HL-60 (cell line): Measurements from ENCODE around the gene MAOA.

Source experiments
- DNase-seq, 2 experiments: peaks; one replicate each; pipeline ENCODE4 v3.0.0-alpha.2; 2010 to 2020; ENCODE audit warnings: low read depth in 1 of 2, low spot score in 1 of 2
- H3K27ac ChIP-seq: fragments of 250-450 bp; sonication (Bioruptor Pico); replicated peaks from 2 replicates; pipeline ENCODE4 v1.5.1; 2020; ENCODE audit warnings: mild to moderate bottlenecking, moderate library complexity
- H3K27me3 ChIP-seq: fragments of 250-450 bp; sonication (Bioruptor Pico); 2 replicates; pipeline ENCODE4 v1.5.1; 2021; ENCODE audit warnings: mild to moderate bottlenecking, moderate library complexity; ENCODE audit not compliant: insufficient read depth, poor library complexity, severe bottlenecking
- H3K4me3 ChIP-seq: replicated peaks from 2 replicates; pipeline ENCODE4 v1.5.1; 2011; ENCODE audit warnings: mild to moderate bottlenecking, control low read depth, low read length; ENCODE audit not compliant: insufficient read depth
- CTCF ChIP-seq: IDR thresholded peaks from one replicate; pipeline ENCODE4 v1.5.1; 2011; ENCODE audit warnings: low read length, control low read depth, inconsistent platforms; ENCODE audit not compliant: insufficient read depth
- GABPA ChIP-seq: IDR thresholded peaks from 2 replicates; pipeline ENCODE4 v1.6.1; 2012; ENCODE audit warnings: low read depth
- POLR2AphosphoS5 ChIP-seq: IDR thresholded peaks from 2 replicates; pipeline ENCODE4 v1.6.1; 2012; ENCODE audit warnings: low read depth
- REST ChIP-seq: IDR thresholded peaks from 2 replicates; pipeline ENCODE4 v1.6.1; 2012; ENCODE audit warnings: low read depth; ENCODE audit not compliant: insufficient replicate concordance
- SPI1 ChIP-seq: IDR thresholded peaks from 2 replicates; pipeline ENCODE4 v1.6.1; 2012; ENCODE audit warnings: low read depth, mild to moderate bottlenecking, borderline replicate concordance

Gene MAOA

GRCh38 chrX:43688586-43688985 lies 32.5 kb downstream of the MAOA start:
- Histone ChIP-seq H3K4me3 (no peak overlapping the region), H3K27me3 (no peaks in the 10 kb centered on the region), H3K27ac (no peak overlapping the region)
- DNase-seq: no peak
- TF ChIP-seq CTCF: no peak
- no peak for TF ChIP-seq GABPA
- no peak for TF ChIP-seq REST
- TF ChIP-seq SPI1: no peak
- TF ChIP-seq POLR2AphosphoS5: no peak

- H3K27me3 ChIP-seq: no peaks in the 10 kb centered on the region
- H3K4me3 ChIP-seq: no peak overlapping the region
- no peak overlapping the region for H3K27ac ChIP-seq
- DNase-seq: no peak
- no peak for TF ChIP-seq SPI1
- TF ChIP-seq GABPA: no peak
- no peak for TF ChIP-seq CTCF
- no peak for TF ChIP-seq REST
- TF ChIP-seq POLR2AphosphoS5: no peak
Measured at GRCh38 chrX:43693602-43694406, 37.7 kb downstream of the MAOA start.

GRCh38 chrX:43699475-43699874 lies 43.4 kb downstream of the MAOA start:
- Histone ChIP-seq H3K4me3 (no peak overlapping the region), H3K27me3 (no peaks in the 10 kb centered on the region), H3K27ac (no peak overlapping the region)
- no peak for DNase-seq
- TF ChIP-seq POLR2AphosphoS5 (no peak), REST (no peak), SPI1 (no peak), CTCF (no peak), GABPA (no peak)
